ENCODE results near the gene RPL18A.

GRCh38 chr19:17872251-17873001 lies 12.7 kb downstream of the RPL18A start:
- TF ChIP-seq ZSCAN4 (tag by site-specific recombination; IDR thresholded peaks at IDR 0.05) (no peak), CTCF (tag by site-specific recombination; IDR thresholded peaks at IDR 0.05) (no peak), IKZF3 (tag by site-specific recombination; IDR thresholded peaks at IDR 0.05) (no peak), ZSCAN30 (tag by site-specific recombination; IDR thresholded peaks at IDR 0.05) (no peak), ZNF707 (tag by site-specific recombination; IDR thresholded peaks at IDR 0.05) (no peak), ZFP37 (tag by site-specific recombination; IDR thresholded peaks at IDR 0.05) (no peak)

All from HEK293 (cell line).